Suppressor macrophage treated with lipopolysaccharide for 1 hour (primary cell): ENCODE data around the gene VSTM1.
"Not testable (repeated sequence)": the region's sequence is repeated elsewhere in the genome, so short reads cannot be mapped to it uniquely, and the experiment has no call there.

ENCODE experiments used
- DNase-seq, 3 donors: peaks; one replicate each; pipeline ENCODE4 v3.0.0-alpha.2; 2020 to 2022

The VSTM1 gene

GRCh38 chr19:54063350-54064116 is at the start of gene VSTM1:
Gene VSTM1 (minus strand): TSS chr19:54063897. CDS start chr19:54063777, 120 bp downstream.
- peak in 2 of 3 donors; percentile 6 to 22 for DNase-seq

GRCh38 chr19:54109651-54110050 is 46.0 kb upstream of the VSTM1 start:
- DNase-seq = no peak

- no peak for DNase-seq
These were observed 44.8 kb upstream of the VSTM1 start for GRCh38 chr19:54108496-54108895.

DNA sequence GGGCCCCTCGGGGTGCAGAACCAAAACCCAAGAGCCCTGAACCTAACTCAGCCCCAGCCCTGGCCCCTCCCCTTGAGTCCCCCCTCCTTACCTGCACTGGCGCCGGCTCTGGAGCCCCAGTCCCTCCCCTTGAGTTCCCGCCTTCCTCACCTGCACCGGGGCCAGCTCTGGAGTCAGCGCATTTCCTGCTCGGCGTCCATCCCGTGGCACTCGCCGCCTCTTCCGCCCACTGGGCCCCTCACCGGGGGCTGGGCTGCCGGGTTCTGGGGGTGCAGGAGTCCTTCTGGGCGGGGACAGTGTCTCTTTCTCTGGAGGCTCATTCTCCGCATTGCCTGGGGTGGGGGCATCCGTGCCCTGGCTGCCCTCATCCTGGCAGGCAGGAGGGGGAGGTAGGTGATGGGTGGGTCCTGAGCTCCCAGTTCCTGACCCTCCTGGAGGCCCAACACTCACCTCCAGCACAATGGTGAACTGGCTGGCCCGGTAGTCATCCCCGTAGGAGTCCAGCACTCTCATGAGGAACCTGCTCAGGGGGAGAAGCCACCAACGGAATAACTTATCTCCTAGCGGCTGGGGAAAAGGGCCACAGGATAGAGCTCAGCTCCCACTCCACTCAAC is 44.3 kb upstream of the VSTM1 start:
- no peak for DNase-seq

- no peak for DNase-seq
These were observed 43.0 kb upstream of the VSTM1 start for GRCh38 chr19:54106716-54107115.

GRCh38 chr19:54105796-54106195 is 42.1 kb upstream of the VSTM1 start:
- no peak for DNase-seq

DNA sequence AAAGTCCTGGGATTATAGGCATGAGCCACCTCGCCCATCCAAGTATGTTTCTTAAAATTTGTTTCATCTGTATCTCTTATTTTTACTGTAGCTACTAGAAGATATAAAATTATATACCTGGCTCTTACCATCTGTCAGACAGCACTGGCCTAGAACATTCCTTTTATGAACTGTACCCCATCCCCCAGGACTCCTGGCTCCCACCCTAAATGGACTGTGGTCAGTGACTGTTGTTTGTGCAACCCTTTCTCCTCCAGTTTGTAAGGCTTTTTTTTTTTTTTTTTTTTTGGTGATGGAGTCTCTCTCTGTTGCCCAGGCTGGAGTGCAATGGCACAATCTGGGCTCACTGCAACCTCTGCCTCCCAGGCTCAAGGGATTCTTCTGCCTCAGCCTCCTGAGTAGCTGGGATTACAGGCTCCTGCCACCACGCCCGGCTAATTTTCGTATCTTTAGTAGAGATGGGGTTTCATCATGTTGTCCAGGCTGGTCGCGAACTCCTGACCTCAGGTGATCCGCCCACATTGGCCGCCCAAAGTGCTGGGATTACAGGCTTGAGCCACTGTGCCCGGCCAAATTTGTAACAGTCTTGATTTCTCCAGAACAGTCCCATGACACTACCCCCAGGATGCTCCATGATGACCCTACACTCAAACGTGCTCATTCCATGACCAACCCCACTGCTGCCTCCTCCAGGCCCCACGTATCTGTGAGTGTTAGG is 41.5 kb upstream of the VSTM1 start:
- no peak for DNase-seq

DNA sequence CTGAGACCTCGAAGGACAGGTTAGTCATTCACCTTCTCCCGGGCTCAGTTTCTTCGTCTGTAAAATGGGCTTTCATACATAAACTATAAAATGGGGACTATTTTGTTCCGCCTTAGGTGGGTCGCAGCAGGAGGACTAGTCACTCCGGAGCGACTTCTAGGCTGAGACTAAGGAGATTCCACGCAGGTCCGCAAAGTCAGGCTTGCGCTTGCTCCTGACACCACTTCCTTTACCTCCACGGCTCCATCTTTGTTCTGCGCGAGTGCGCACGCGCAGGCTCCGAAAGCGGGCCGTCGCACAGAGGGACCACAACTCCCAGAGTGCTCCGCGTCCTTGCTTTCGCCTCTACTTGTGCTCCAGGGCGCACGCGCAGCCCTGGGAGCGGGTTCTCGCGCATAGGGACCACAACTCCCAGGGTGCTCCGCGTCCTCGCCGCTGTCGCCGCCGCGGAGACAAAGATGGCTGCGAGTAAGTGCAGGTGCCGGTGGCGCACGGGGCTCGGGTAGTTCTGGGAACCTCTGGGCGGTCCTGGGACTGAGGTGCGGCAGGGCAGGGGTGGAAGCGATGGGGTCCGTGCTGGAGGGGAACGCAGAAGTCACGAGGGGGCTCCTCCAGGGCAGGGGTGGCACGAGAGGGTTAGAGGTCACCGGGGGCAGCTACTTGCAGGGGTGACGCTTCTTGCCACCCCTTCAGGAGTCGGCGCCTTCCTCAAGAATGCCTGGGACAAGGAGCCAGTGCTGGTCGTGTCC is 38.9 kb upstream of the VSTM1 start, which contains the start of gene NDUFA3:
NDUFA3 (plus strand) TSS at position 435 of the 749 bp plus-strand sequence; CDS start at position 459, 24 bp downstream.
- DNase-seq = peak; percentile 99 to 100 (median 99)

DNA sequence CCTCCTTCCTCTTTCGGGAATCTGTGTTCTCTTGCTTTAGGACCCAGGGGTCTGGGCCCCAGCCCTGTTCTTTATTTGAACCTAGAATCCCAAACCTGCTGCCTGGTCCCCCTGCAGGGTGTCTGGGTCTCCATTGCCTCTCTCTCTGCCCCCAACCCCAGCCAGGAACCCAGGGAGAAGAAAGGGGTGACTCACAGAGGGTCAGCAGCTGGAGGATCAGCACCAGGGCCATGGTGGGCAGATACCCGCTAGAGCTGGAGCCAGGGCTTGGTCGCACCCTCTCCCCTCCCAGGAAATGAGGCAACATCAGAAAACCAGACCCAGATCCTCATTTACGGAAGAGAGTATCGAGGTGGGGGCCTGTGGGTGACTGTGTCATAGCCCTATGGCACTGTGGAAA is 36.9 kb upstream of the VSTM1 start, which contains the start of gene OSCAR:
OSCAR (minus strand) TSS at position 243 of the 400 bp plus-strand sequence; CDS start at position 232, 11 bp downstream.
- peak; percentile 93 to 96 (median 95) for DNase-seq

DNA sequence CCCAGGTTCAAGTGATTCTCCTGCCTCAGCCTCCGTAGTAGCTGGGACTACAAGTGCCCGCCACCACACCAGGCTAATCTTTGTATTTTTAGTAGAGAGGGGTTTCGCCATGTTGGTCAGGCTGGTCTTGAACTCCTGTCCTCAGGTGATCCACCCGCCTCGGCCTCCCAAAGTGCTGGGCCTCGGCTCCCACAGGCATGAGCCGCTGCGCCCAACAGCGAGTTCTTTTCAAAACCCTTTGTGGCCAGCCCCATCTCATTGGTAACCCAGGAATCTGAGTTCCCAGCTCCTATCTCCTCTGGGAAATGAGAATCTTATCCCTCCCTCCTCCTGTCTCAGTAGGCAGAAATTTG is 36.2 kb upstream of the VSTM1 start:
- DNase-seq = not testable (repeated sequence)

DNA sequence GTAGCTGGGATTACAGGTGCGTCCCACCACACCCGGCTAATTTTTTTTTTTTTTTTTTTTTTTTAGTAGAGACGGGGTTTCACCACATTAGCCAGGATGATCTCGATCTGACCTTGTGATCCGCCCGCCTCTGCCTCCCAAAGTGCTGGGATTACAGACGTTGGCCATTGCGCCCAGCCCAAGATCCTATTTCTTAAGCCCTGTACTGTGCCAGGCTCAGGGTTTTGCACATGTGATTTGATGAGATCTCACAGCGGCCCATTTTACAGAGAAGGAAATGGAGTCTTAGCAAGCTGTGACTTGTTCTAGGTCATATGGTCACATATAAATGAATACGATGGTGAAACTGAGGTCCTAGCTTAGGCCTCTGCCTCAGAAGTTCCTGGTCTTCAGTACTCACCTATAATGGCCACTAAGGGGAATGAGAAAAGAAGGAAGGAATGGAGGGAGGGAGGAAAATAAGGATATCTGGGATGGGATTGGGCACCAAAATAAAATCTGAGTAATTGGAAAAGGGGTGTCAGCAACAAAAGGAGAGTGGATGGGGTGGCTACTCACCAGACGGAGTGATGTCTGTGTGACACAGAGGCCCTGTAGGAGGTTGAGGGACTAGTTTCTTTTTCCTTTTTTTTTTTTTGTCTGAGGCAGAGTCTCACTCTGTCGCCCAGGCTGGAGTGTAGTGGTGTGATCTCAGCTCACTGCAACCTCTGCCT is 35.6 kb upstream of the VSTM1 start:
- DNase-seq = peak; percentile 75 to 86 (median 76)

DNA sequence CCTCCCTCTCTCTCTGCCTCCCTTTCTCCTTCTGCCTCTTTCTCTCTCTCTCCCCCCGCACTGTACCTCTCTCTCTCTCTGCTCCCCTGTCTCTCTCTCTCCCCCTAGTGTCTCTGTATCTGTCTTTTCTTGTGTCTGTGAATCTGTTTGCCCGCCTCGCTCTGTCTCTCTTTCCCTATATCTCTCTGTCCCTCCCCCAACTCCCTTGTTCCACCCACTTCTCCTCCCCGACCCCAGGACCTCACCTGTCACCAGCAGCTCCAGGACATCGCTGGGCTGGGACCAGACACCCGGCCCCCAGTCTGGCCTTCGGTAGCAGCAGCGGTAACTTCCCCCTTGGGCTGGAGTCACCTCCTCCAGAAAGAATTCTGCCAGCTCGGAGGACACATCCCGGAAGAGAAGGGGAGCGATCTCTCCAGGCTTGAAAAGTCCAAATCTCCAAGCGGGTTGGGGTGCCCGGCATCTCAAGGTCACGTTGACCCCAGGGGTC is 33.0 kb upstream of the VSTM1 start:
- DNase-seq = peak; percentile 42 to 69 (median 58)

DNA sequence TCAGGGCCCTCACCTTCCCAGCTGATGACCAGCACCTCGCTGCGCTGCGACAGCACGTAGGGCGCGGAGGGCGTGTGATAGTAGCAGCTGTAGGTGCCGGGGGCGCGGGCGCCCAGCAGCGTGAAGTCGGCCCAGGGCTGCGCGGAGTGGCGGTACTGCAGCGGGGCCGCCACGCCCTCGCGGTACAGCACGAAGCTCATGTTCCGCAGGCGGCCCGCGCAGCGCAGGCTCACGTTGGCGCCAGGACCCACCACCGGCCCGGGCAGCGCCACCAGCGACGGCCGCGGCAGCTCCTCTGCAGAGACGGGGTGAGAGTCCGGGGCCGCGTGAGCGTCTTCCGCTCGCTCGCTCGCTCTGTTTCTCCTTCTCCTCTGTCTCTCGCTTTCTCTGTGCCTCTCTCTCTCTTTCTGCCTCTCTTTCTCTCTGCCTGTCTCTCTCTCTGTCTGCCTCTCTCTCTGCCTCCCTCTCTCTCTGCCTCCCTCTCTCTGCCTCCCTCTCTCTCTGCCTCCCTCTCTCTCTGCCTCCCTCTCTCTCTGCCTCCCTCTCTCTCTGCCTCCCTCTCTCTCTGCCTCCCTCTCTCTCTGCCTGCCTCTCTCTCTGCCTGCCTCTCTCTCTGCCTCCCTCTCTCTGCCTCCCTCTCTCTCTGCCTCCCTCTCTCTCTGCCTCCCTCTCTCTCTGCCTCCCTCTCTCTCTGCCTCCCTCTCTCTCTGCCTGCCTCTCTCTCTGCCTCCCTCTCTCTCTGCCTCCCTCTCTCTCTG is 32.3 kb upstream of the VSTM1 start:
- peak; percentile 46 to 65 (median 47) for DNase-seq

GRCh38 chr19:54095136-54095858 is 31.6 kb upstream of the VSTM1 start:
- DNase-seq = no peak

DNA sequence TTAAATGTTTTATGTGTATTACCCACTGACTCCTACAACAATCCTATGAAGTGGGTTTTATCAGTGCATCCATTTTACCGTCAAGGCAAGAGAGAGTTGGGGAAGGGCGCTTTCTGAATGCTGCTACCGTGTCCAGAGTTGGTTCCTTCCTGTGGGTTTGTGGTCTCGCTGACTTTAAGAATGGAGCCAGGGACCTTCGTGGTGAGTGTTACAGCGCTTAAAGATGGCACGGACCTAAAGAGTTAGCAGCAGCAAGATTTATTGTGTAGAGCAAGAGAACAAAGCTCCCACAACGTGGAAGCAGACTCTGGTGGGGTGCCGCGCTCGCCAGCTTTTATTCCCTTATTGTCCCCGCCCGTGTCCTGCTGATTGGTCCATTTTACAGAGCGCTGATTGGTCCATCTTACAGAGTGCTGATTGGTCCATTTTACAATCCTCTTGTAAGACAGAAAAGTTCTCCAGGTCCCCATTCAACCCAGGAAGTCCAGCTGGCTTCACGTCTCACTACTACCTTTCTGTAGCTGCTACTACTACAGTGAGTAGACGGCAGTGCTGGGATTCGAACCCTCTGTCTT is 30.8 kb upstream of the VSTM1 start:
- DNase-seq = no peak

- no peak for DNase-seq
These were observed 20.7 kb upstream of the VSTM1 start for GRCh38 chr19:54084410-54084809.

DNA sequence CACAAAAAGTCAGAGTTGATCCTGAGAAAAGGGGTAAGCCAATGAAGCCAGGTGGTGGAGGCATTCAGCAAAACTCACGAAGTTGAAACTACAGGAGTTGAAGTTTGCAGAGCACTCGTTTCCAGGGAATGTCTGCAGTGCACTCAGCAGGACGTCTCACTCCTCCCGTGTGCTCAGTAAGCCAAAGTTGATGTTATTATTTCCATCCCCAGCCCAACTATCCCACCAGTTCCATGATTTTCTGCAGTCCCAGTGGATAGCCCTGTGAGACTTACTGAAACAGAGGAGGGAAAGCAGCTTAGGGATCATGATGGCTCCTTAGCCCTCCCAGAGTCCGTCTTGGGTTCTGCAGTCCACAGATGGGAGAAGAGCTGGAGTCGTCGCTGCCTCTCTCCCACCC is 17.3 kb upstream of the VSTM1 start, which contains the start of gene TARM1:
TARM1 (minus strand) TSS at position 334 of the 400 bp plus-strand sequence; CDS start at position 309, 25 bp downstream.
- DNase-seq = no peak

- peak; percentile 59 to 79 (median 79) for DNase-seq
These were observed 13.6 kb upstream of the VSTM1 start for GRCh38 chr19:54077334-54077733.

DNA sequence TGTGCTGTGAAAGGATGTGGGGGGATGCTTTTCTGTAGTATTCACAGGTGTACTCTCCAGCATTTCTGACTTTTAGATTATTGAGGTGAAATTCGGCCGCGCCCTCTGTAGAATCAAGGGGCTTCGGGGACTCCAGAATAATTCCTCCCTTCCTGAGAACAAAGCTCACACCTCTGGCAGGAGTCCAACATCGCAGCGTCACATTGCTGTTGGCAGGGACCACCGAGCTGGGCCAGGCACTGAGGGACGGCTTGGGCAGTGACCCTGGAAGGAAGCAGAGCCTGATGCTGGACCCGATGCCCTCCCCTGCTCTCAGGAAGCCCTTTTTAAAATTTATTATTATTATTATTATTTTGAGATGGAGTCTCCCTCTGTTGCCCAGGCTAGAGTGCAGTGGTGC is 11.2 kb upstream of the VSTM1 start:
- DNase-seq = no peak

DNA sequence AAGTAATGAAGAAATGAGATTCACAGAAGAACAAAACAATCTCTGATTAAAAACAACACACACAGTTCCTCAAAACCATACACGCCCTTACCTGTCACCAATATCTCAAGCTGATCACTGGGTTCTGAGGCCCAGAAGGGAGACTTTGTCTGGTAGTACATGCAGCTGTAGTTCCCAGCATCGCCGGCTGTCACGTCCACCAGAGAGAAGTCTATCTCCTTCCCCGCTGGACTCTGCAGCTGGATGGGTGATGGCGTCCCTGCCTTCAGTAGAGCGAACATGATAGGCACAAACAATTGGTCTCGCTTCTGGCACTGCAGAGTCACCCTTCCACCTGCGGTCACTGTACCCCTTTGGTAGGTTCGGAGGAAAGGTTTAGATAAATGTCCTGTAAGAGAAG is 10.1 kb upstream of the VSTM1 start:
- no peak for DNase-seq
